HG03469 (cell line): ENCODE results near the gene NAV2.
"Not testable (repeated sequence)": the region's sequence is repeated elsewhere in the genome, so short reads cannot be mapped to it uniquely, and the experiment has no call there.

Experiments used
- ATAC-seq: cut with Tn5 transposase; IDR thresholded peaks from one replicate; pipeline ENCODE4 v1.9.1; 2021; ENCODE audit warnings: mild to moderate bottlenecking, moderate library complexity, moderate number of reproducible peaks; ENCODE audit not compliant: unreplicated experiment

NAV2 gene

GRCh38 chr11:19917069-19917468 is 204.4 kb downstream of the NAV2 start:
- ATAC-seq, result no peak

- no peak for ATAC-seq
Observed at GRCh38 chr11:19918302-19919049, 205.8 kb downstream of the NAV2 start.

GRCh38 chr11:19919050-19919561 is 206.5 kb downstream of the NAV2 start:
- ATAC-seq, result no peak

GRCh38 chr11:19920982-19921381 is 208.3 kb downstream of the NAV2 start:
- no peak for ATAC-seq

- ATAC-seq, result no peak
Observed at GRCh38 chr11:19921976-19922688, 209.5 kb downstream of the NAV2 start.

GRCh38 chr11:19922689-19923035 is 210.0 kb downstream of the NAV2 start:
- no peak for ATAC-seq

- no peak for ATAC-seq
Observed at GRCh38 chr11:19923626-19924025, 211.0 kb downstream of the NAV2 start.

- no peak for ATAC-seq
Observed at GRCh38 chr11:19924311-19924710, 211.7 kb downstream of the NAV2 start.

- ATAC-seq, result no peak
Observed at GRCh38 chr11:19924716-19925115, 212.1 kb downstream of the NAV2 start.

- not testable (repeated sequence) for ATAC-seq
Observed at GRCh38 chr11:19927403-19927802, 214.8 kb downstream of the NAV2 start.

GRCh38 chr11:19929147-19929546 is 216.5 kb downstream of the NAV2 start:
- no peak for ATAC-seq

GRCh38 chr11:19929655-19930054 is 217.0 kb downstream of the NAV2 start:
- no peak for ATAC-seq

- no peak for ATAC-seq
Observed at GRCh38 chr11:19931141-19931770, 218.6 kb downstream of the NAV2 start.

GRCh38 chr11:19931771-19932369 is 219.2 kb downstream of the NAV2 start:
- ATAC-seq, result no peak

GRCh38 chr11:19933132-19933735 is 220.6 kb downstream of the NAV2 start:
- no peak for ATAC-seq

- no peak for ATAC-seq
Observed at GRCh38 chr11:19933801-19934488, 221.3 kb downstream of the NAV2 start.

GRCh38 chr11:19934828-19935259 is 222.2 kb downstream of the NAV2 start:
- no peak for ATAC-seq

GRCh38 chr11:19935507-19935906 is 222.9 kb downstream of the NAV2 start:
- ATAC-seq, result no peak

- no peak for ATAC-seq
Observed at GRCh38 chr11:19936461-19936860, 223.8 kb downstream of the NAV2 start.

GRCh38 chr11:19938169-19938856 is 225.7 kb downstream of the NAV2 start:
- peak; percentile 46 for ATAC-seq
